ENCODE data around the gene GLYAT. TPM values are rescaled to one million over a fixed set of nuclear protein-coding genes. Genes with fewer than 3 reads are reported as not detected.
"Not testable (repeated sequence)": the region's sequence is repeated elsewhere in the genome, so short reads cannot be mapped to it uniquely, and the experiment has no call there.

GLYAT gene
- total RNA-seq, 1 donor from 2014 or later, result not detected

GRCh38 chr11:58711832-58712231, 19.9 kb downstream of the GLYAT start:
- H3K4me3 ChIP-seq, result no peak overlapping the region
- H3K4me2 ChIP-seq, result no peak overlapping the region
- Mint-ChIP-seq H3K4me1 (no peaks in the 10 kb centered on the region), H3K27me3 (ENCODE audit: insufficient read depth, low read depth) (peaks cover 3% of the 10 kb centered on the region), H3K9me3 (peaks cover 4% of the 10 kb centered on the region), H3K36me3 (no peaks in the 10 kb centered on the region), H3K27ac (no peak overlapping the region), H3K4me3 (no peak overlapping the region)
- no peak overlapping the region for H3K9ac ChIP-seq
- TF ChIP-seq EZH2phosphoT487 (IDR thresholded peaks at IDR 0.05), result no peak
- TF ChIP-seq EZH2 (IDR thresholded peaks at IDR 0.05), result no peak
- no peak for TF ChIP-seq CTCF (IDR thresholded peaks at IDR 0.05)
- DNase-seq (ENCODE audit: low spot score), result no peak
- no peaks in the 10 kb centered on the region for H3K27me3 ChIP-seq
- H3K9me3 ChIP-seq (ENCODE audit: low read depth), result peaks cover 5% of the 10 kb centered on the region
- H2AFZ ChIP-seq (replicated peaks), result no peak overlapping the region
- H3K27ac ChIP-seq, result no peak overlapping the region
- H4K20me1 ChIP-seq (ENCODE audit: low read depth), result no peaks in the 10 kb centered on the region
- no peaks in the 10 kb centered on the region for H3K4me1 ChIP-seq
- no peaks in the 10 kb centered on the region for H3K79me2 ChIP-seq (ENCODE audit: low read depth)
- H3K36me3 ChIP-seq, result no peaks in the 10 kb centered on the region
- H3F3A ChIP-seq (ENCODE audit: low read depth), result no peaks in the 10 kb centered on the region

- no peaks in the 10 kb centered on the region for H3K36me3 Mint-ChIP-seq
- Histone ChIP-seq H3K4me2 (no peak overlapping the region), H3F3A (ENCODE audit: low read depth) (no peaks in the 10 kb centered on the region), H3K36me3 (no peaks in the 10 kb centered on the region), H2AFZ (replicated peaks) (no peak overlapping the region), H3K27me3 (no peaks in the 10 kb centered on the region), H3K79me2 (ENCODE audit: low read depth) (no peaks in the 10 kb centered on the region), H3K9ac (no peak overlapping the region), H3K4me3 (no peak overlapping the region), H4K20me1 (ENCODE audit: low read depth) (no peaks in the 10 kb centered on the region), H3K4me1 (no peaks in the 10 kb centered on the region), H3K9me3 (ENCODE audit: low read depth) (peaks cover 3% of the 10 kb centered on the region), H3K27ac (no peak overlapping the region)
- H3K4me3 Mint-ChIP-seq, result no peak overlapping the region
- no peaks in the 10 kb centered on the region for H3K4me1 Mint-ChIP-seq
- TF ChIP-seq EZH2 (IDR thresholded peaks at IDR 0.05) (no peak), CTCF (IDR thresholded peaks at IDR 0.05) (no peak), EZH2phosphoT487 (IDR thresholded peaks at IDR 0.05) (no peak)
- no peak for DNase-seq (ENCODE audit: low spot score)
- H3K27ac Mint-ChIP-seq, result no peak overlapping the region
- peaks cover 4% of the 10 kb centered on the region for H3K9me3 Mint-ChIP-seq
- H3K27me3 Mint-ChIP-seq (ENCODE audit: insufficient read depth, low read depth), result peaks cover 3% of the 10 kb centered on the region
Observed at GRCh38 chr11:58707767-58708166, 24.0 kb downstream of the GLYAT start.

- H3K4me2 ChIP-seq; H2AFZ ChIP-seq (replicated peaks); DNase-seq (ENCODE audit: low spot score); H3K36me3 ChIP-seq; H3K79me2 ChIP-seq (ENCODE audit: low read depth); H4K20me1 ChIP-seq (ENCODE audit: low read depth); H3K27me3 ChIP-seq; H3F3A ChIP-seq (ENCODE audit: low read depth); H3K4me1 ChIP-seq; H3K27ac Mint-ChIP-seq; H3K4me3 ChIP-seq; H3K36me3 Mint-ChIP-seq; H3K27ac ChIP-seq; H3K9ac ChIP-seq; H3K9me3 ChIP-seq (ENCODE audit: low read depth); H3K4me1 Mint-ChIP-seq; H3K27me3 Mint-ChIP-seq (ENCODE audit: insufficient read depth, low read depth); H3K9me3 Mint-ChIP-seq; H3K4me3 Mint-ChIP-seq: not testable (repeated sequence)
Observed at GRCh38 chr11:58696825-58697224, 34.9 kb downstream of the GLYAT start.

GRCh38 chr11:58693026-58693425, 38.7 kb downstream of the GLYAT start:
- no peak for TF ChIP-seq EZH2 (IDR thresholded peaks at IDR 0.05)
- TF ChIP-seq CTCF (IDR thresholded peaks at IDR 0.05), result no peak
- no peak for TF ChIP-seq EZH2phosphoT487 (IDR thresholded peaks at IDR 0.05)
- no peaks in the 10 kb centered on the region for H3K9me3 ChIP-seq (ENCODE audit: low read depth)
- no peaks in the 10 kb centered on the region for H3F3A ChIP-seq (ENCODE audit: low read depth)
- no peaks in the 10 kb centered on the region for H3K79me2 ChIP-seq (ENCODE audit: low read depth)
- no peak overlapping the region for H3K4me3 ChIP-seq
- H3K27ac ChIP-seq, result no peak overlapping the region
- peaks cover 3% of the 10 kb centered on the region for H3K27me3 Mint-ChIP-seq (ENCODE audit: insufficient read depth, low read depth)
- no peaks in the 10 kb centered on the region for H4K20me1 ChIP-seq (ENCODE audit: low read depth)
- H3K27me3 ChIP-seq, result no peaks in the 10 kb centered on the region
- no peak overlapping the region for H3K9ac ChIP-seq
- H3K36me3 ChIP-seq, result no peaks in the 10 kb centered on the region
- H3K36me3 Mint-ChIP-seq, result no peaks in the 10 kb centered on the region
- DNase-seq (ENCODE audit: low spot score), result no peak
- no peaks in the 10 kb centered on the region for H3K4me1 Mint-ChIP-seq
- H3K4me3 Mint-ChIP-seq, result no peak overlapping the region
- H3K4me1 ChIP-seq, result no peaks in the 10 kb centered on the region
- H2AFZ ChIP-seq (replicated peaks), result no peak overlapping the region
- H3K4me2 ChIP-seq, result no peak overlapping the region
- H3K27ac Mint-ChIP-seq, result no peak overlapping the region
- H3K9me3 Mint-ChIP-seq, result no peaks in the 10 kb centered on the region

Data from neural progenitor cell (in vitro differentiated cells).